HG03571 (cell line): ENCODE data around the gene SUPT3H.

Experiments
- ATAC-seq: cut with Tn5 transposase; IDR thresholded peaks from one replicate; pipeline ENCODE4 v1.9.1; 2021; ENCODE audit not compliant: unreplicated experiment

SUPT3H gene

GRCh38 chr6:44808148-44808547 is 569.6 kb downstream of the SUPT3H start:
- no peak for ATAC-seq

- ATAC-seq, result no peak
Measured at GRCh38 chr6:44806656-44807055, 571.1 kb downstream of the SUPT3H start.

GRCh38 chr6:44805238-44805846 is 572.4 kb downstream of the SUPT3H start:
- ATAC-seq, result no peak

DNA sequence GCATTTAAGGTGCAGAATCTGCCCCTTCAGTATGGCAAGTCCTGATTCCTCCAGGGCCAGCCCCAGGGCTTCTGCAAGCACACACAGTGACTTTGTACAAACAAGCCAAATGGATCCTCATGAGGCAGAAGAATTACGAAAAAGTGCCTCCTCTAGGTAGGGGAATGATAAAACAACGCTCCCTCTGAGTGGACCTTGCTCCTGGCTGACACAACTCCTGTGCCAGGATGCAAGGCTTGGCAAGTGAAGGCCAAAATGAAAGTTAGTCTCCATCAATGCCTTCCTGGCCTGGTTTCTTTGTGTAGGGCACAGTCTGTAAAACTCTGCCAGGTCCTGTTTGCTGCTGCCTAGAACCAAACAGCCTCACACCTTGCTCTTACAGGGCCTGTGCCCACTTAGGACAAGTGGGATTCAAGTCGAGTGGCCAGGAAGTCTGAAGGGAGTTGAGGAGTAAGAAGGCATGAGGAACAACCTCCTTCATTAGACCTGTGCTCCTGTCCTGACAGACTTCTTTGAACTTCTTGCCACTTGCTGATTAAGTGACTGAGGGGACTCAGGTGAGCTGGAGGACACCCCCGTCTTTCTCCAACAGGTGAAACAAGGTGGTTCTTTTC is 573.1 kb downstream of the SUPT3H start:
- ATAC-seq, result no peak

- no peak for ATAC-seq
Measured at GRCh38 chr6:44804016-44804415, 573.7 kb downstream of the SUPT3H start.

DNA sequence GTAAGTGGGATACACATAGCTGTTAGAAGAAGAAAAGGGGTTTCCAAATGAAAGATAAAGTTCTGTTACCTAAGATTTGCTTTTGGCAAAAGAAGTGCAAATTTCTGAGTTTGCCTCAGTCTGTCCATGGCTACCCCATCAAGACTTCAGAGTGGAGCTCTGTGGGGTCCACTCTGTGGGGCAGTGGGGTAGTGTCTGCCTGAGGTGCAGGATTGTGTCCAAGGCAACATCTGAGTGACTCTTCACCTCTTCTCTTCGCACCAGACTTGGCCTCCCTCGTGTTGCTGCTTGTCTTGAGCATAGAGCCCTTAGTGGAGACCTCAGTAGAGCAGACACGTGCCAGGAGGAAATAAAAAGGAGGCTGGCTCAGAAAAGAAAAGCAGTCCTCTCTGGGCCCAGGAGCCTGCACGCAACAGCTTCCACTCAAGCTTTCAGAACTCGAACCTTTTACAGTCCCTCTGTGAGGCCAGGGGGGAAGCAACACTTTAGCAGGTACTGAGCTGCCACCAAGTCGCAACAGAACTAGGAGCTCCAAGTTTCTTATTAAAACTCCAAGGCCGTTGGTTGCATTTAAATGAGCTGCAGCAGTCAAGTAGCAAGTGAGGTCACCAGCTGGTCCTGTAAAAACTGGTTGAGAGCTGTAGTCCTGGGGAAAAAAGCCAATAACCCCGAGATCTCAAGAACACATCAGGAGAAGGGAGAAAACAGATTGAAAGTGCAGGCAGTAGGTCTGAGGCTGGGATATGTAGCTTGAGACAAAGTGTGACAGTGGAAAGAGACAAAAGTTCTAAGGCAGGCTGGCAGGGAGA is 576.7 kb downstream of the SUPT3H start:
- no peak for ATAC-seq

GRCh38 chr6:44800171-44800783 is 577.5 kb downstream of the SUPT3H start:
- ATAC-seq, result no peak

DNA sequence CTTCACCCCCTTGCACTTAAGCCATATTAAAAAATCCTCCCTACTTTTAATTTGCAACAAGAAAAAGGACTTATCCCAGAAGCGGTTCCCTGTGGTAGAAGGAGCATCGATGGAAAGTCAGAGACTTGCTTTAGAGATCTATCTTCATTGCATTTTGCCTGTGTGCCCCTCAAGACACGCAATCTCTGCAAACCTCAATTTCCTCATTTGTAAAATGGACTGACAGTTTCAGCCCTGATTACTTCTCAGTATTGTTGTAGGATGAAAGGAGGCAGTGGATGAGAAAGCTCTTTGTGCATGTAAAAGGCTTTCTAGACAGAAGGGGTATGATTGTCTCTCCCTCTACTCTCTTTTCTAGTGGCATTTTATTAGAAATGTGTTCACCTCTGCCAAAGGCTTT is 580.0 kb downstream of the SUPT3H start:
- no peak for ATAC-seq

DNA sequence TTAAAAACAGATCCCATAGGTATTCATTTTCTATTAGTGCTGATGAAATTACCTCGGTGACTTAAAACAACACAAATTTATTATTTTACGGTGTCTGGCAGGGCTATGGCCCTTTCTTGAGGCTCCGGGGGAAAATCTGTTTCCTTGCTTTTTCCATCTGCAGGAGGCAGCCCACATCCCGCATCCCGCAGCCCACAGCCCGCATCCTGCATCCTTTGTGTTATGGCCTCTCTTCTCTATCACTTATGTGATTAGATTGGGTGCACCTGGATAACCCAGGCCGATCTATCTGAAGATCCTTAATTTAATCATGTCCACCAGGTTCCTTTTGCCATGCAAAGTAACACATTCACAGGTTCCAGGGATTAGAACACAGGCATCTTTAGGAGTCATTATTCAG is 582.4 kb downstream of the SUPT3H start:
- no peak for ATAC-seq

GRCh38 chr6:44789806-44790205 is 587.9 kb downstream of the SUPT3H start:
- no peak for ATAC-seq

DNA sequence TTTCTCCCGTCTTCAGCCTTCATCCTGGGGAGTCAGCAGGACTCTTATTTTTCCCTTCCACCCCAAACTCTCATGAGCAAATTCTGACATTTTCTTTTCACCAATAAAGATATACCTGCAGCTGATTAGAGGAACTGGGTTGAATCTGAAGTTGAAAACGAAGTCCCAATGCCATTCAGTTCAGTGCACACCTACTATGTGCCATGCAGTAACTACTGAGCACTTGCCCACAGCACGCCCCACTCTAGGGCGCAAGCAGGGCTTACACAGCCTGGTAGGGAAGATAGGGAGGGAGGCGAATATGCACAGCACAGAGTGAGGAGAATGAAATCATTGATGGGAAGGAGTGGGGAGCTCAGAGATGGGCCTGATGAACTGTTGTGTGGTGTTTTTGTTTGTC is 588.7 kb downstream of the SUPT3H start:
- no peak for ATAC-seq

GRCh38 chr6:44788387-44788981 is 589.2 kb downstream of the SUPT3H start:
- no peak for ATAC-seq

- no peak for ATAC-seq
Measured at GRCh38 chr6:44787254-44787834, 590.4 kb downstream of the SUPT3H start.

DNA sequence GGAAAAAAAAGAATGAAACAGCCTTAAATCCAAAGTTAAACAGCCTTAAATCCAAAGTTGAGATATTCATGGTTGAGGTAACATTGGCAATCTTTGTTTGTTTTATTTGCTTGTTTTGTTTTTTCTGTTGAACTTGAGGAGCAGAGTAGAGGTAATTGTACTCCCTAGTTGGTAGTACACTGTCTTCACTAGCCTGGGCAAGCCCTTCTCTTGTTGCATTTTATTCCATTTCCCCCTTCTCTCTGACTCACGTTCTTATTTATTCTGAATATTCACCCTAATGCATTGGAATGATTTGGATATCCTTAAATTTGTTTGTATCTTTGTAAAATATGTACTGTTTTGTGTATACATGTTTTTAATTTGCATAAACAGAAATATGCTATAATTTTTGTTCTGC is 592.6 kb downstream of the SUPT3H start:
- no peak for ATAC-seq

DNA sequence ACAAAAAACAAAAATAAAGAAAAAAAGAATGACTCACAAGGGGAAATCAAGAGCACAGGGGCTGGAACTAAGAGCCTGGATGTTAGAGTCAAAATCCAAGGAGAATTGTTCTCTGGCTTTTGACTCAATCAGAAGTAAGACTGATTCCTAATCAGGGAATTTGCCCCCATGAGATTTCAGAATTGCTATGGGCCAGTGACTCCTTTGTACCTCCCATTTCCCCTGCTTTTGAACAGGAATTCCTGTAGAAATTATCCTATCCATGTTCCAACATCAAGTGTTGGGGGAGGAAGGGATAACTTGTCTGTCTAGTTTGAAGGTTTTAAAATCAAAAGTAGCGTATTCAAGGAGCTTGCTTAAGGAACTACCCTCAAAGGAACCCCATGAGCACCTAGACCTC is 593.5 kb downstream of the SUPT3H start:
- no peak for ATAC-seq

- no peak for ATAC-seq
Measured at GRCh38 chr6:44782892-44783291, 594.8 kb downstream of the SUPT3H start.

- no peak for ATAC-seq
Measured at GRCh38 chr6:44781912-44782597, 595.7 kb downstream of the SUPT3H start.

GRCh38 chr6:44780161-44780560 is 597.6 kb downstream of the SUPT3H start:
- ATAC-seq, result no peak

GRCh38 chr6:44779130-44779826 is 598.5 kb downstream of the SUPT3H start:
- ATAC-seq, result peak; percentile 78
